Fibroblast of villous mesenchyme (primary cell): Measurements from ENCODE around the gene MACROD1. TPM values are rescaled to one million over a fixed set of nuclear protein-coding genes. Genes with fewer than 3 reads are reported as not detected.

ENCODE experiments used
- DNase-seq: peaks from one replicate; pipeline ENCODE4 v3.0.0-alpha.2; 2010; ENCODE audit warnings: low read depth
- H3K4me3 ChIP-seq: 2 replicates; pipeline ENCODE4 v1.5.1; 2011; ENCODE audit warnings: low read depth, mild to moderate bottlenecking, low read length
- CTCF ChIP-seq: IDR thresholded peaks from 2 replicates; pipeline ENCODE4 v1.5.1; 2012; ENCODE audit warnings: low read depth, mild to moderate bottlenecking, low read length; ENCODE audit not compliant: insufficient read depth
- total RNA-seq: library from RNA; depleted of rRNA; stranded (reverse); fragments of >200 nt; gene quantifications from 2 replicates; pipeline ENCODE4 v1.2.3, GENCODE V29; 2012

Gene MACROD1
- total RNA-seq, 1 donor, result 8.6 TPM

GRCh38 chr11:64042301-64042700 lies 123.6 kb downstream of the MACROD1 start:
- no peak for DNase-seq
- H3K4me3 ChIP-seq, result no peak overlapping the region
- TF ChIP-seq CTCF, result no peak

- no peak for DNase-seq
Observed at GRCh38 chr11:64041846-64042245, 124.1 kb downstream of the MACROD1 start.

GRCh38 chr11:64040684-64041322 lies 125.1 kb downstream of the MACROD1 start:
- no peak for DNase-seq
- no peak overlapping the region for H3K4me3 ChIP-seq
- peak; percentile 60 for TF ChIP-seq CTCF

More at GRCh38 chr11:64041846-64042245, 124.1 kb downstream of the MACROD1 start:
- H3K4me3 ChIP-seq, result no peak overlapping the region
- no peak for TF ChIP-seq CTCF

- no peak for DNase-seq
- no peak overlapping the region for H3K4me3 ChIP-seq
- TF ChIP-seq CTCF, result no peak
Observed at GRCh38 chr11:64039012-64039665, 126.8 kb downstream of the MACROD1 start.

GRCh38 chr11:64038500-64038899 lies 127.4 kb downstream of the MACROD1 start:
- no peak for TF ChIP-seq CTCF
- no peak for DNase-seq
- no peak overlapping the region for H3K4me3 ChIP-seq

- TF ChIP-seq CTCF, result no peak
- H3K4me3 ChIP-seq, result no peak overlapping the region
- no peak for DNase-seq
Observed at GRCh38 chr11:64037027-64037634, 128.8 kb downstream of the MACROD1 start.
